HG02852 (cell line): Measurements from ENCODE around the gene LARP6.
"Not testable (repeated sequence)": the region's sequence is repeated elsewhere in the genome, so short reads cannot be mapped to it uniquely, and the experiment has no call there.

ENCODE experiments used
- ATAC-seq: cut with Tn5 transposase; IDR thresholded peaks from one replicate; pipeline ENCODE4 v1.9.1; 2021; ENCODE audit warnings: mild to moderate bottlenecking, moderate library complexity; ENCODE audit not compliant: unreplicated experiment

The LARP6 gene

GRCh38 chr15:70859322-70859908, 5.5 kb upstream of the LARP6 start:
- no peak for ATAC-seq

- ATAC-seq: not testable (repeated sequence)
These were observed 4.8 kb upstream of the LARP6 start for GRCh38 chr15:70858614-70859321.

- no peak for ATAC-seq
These were observed 3.8 kb upstream of the LARP6 start for GRCh38 chr15:70857562-70858285.

- no peak for ATAC-seq
These were observed 3.1 kb upstream of the LARP6 start for GRCh38 chr15:70856884-70857561.

GRCh38 chr15:70856177-70856883, 2.4 kb upstream of the LARP6 start:
- no peak for ATAC-seq

- no peak for ATAC-seq
These were observed 1.8 kb upstream of the LARP6 start for GRCh38 chr15:70855764-70856163.

GRCh38 chr15:70854666-70854976, 664 bp upstream of the LARP6 start:
- no peak for ATAC-seq

GRCh38 chr15:70853318-70853972, 512 bp downstream of the LARP6 start:
- ATAC-seq: no peak

- ATAC-seq: no peak
These were observed 1.2 kb downstream of the LARP6 start for GRCh38 chr15:70852501-70853317.

- no peak for ATAC-seq
These were observed 2.1 kb downstream of the LARP6 start for GRCh38 chr15:70851889-70852288.

- ATAC-seq: no peak
These were observed 8.2 kb downstream of the LARP6 start for GRCh38 chr15:70845602-70846360.

- no peak for ATAC-seq
These were observed 16.5 kb downstream of the LARP6 start for GRCh38 chr15:70837476-70837875.

- ATAC-seq: no peak
These were observed 18.1 kb downstream of the LARP6 start for GRCh38 chr15:70835841-70836240.

GRCh38 chr15:70835415-70835814, 18.5 kb downstream of the LARP6 start:
- ATAC-seq: no peak

GRCh38 chr15:70834999-70835398, 19.0 kb downstream of the LARP6 start:
- no peak for ATAC-seq

- ATAC-seq: no peak
These were observed 19.8 kb downstream of the LARP6 start for GRCh38 chr15:70833861-70834765.

GRCh38 chr15:70833422-70833821, 20.5 kb downstream of the LARP6 start:
- ATAC-seq: no peak

- ATAC-seq: no peak
These were observed 21.8 kb downstream of the LARP6 start for GRCh38 chr15:70832176-70832575.
